Liver (tissue), 9 donors: ENCODE results near the gene AK1. TPM values are rescaled to one million over a fixed set of nuclear protein-coding genes. Genes with fewer than 3 reads are reported as not detected.
A peak's percentile ranks its signal among the peaks of the same experiment; 100 is the strongest.

Experiments used
- DNase-seq: peaks from one replicate; pipeline ENCODE4 v3.0.0-alpha.2; 2017; ENCODE audit warnings: low spot score
- H3K27ac ChIP-seq, 2 donors: one replicate each; pipeline ENCODE4 v1.7.0; 2013; ENCODE audit warnings: inconsistent platforms in 2 of 2, low read length in 2 of 2, control low read depth in 1 of 2, low read depth in 1 of 2, mild to moderate bottlenecking in 1 of 2
- H3K27me3 ChIP-seq, 4 donors: one replicate each; pipeline versions ENCODE4 v1.6.1 to v1.7.0; 2013; ENCODE audit warnings: low read length in 3 of 4, inconsistent platforms in 1 of 4, mild to moderate bottlenecking in 1 of 4, moderate library complexity in 1 of 4; ENCODE audit not compliant: control insufficient read depth in 4 of 4, insufficient read depth in 4 of 4
- H3K36me3 ChIP-seq, 4 donors: one replicate each; pipeline versions ENCODE4 v1.6.1 to v1.7.0; 2013; ENCODE audit warnings: low read length in 3 of 4, mild to moderate bottlenecking in 3 of 4, low read depth in 1 of 4, moderate library complexity in 1 of 4; ENCODE audit not compliant: control insufficient read depth in 4 of 4, insufficient read depth in 3 of 4
- H3K4me1 ChIP-seq, 4 donors: one replicate each; pipeline versions ENCODE4 v1.6.1 to v1.7.0; 2013; ENCODE audit warnings: low read length in 3 of 4, mild to moderate bottlenecking in 3 of 4, moderate library complexity in 1 of 4; ENCODE audit not compliant: control insufficient read depth in 4 of 4, insufficient read depth in 4 of 4
- H3K4me3 ChIP-seq, 3 donors: one replicate each; pipeline versions ENCODE4 v1.6.1 to v1.7.0; 2013; ENCODE audit warnings: low read length in 3 of 3, control low read depth in 1 of 3, low read depth in 1 of 3, mild to moderate bottlenecking in 1 of 3
- H3K9ac ChIP-seq, 2 donors: one replicate each; pipeline ENCODE4 v1.7.0; 2013; ENCODE audit warnings: low read length in 2 of 2, mild to moderate bottlenecking in 2 of 2, moderate library complexity in 2 of 2, control low read depth in 1 of 2, low read depth in 1 of 2
- H3K9me3 ChIP-seq, 4 donors: one replicate each; pipeline versions ENCODE4 v1.6.1 to v1.7.0; 2013; ENCODE audit warnings: low read length in 3 of 4; ENCODE audit not compliant: control insufficient read depth in 4 of 4
- ATF3 ChIP-seq: IDR thresholded peaks from 2 replicates; pipeline ENCODE4 v1.6.1; 2016; ENCODE audit warnings: antibody characterized with exemption
- EGR1 ChIP-seq, 2 donors: IDR thresholded peaks; 2 replicates each; pipeline ENCODE4 v1.6.1; 2016 to 2018; ENCODE audit warnings: antibody characterized with exemption in 2 of 2, low read depth in 2 of 2
- FOXA1 ChIP-seq: IDR thresholded peaks from 2 replicates; pipeline ENCODE4 v1.6.1; 2016; ENCODE audit warnings: antibody characterized with exemption
- FOXA2 ChIP-seq: IDR thresholded peaks from 2 replicates; pipeline ENCODE4 v1.6.1; 2016; ENCODE audit warnings: antibody characterized with exemption
- GABPA ChIP-seq, 2 donors: IDR thresholded peaks in 1 of 2; conservative IDR thresholded peaks in 1 of 2; 2 replicates each; pipeline ENCODE4 v1.6.1; 2016; ENCODE audit warnings: antibody characterized with exemption in 2 of 2, mild to moderate bottlenecking in 1 of 2, moderate library complexity in 1 of 2
- HNF4A ChIP-seq, 2 donors: conservative IDR thresholded peaks; 2 replicates each; pipeline ENCODE4 v1.6.1; 2016; ENCODE audit warnings: antibody characterized with exemption in 2 of 2, mild to moderate bottlenecking in 2 of 2
- HNF4G ChIP-seq: IDR thresholded peaks from 2 replicates; pipeline ENCODE4 v1.6.1; 2016; ENCODE audit warnings: antibody characterized with exemption
- JUND ChIP-seq, 2 donors: IDR thresholded peaks; 2 replicates each; pipeline ENCODE4 v1.6.1; 2016; ENCODE audit warnings: antibody characterized with exemption in 2 of 2
- NR2F2 ChIP-seq: IDR thresholded peaks from 2 replicates; pipeline ENCODE4 v1.6.1; 2016; ENCODE audit warnings: antibody characterized with exemption
- RAD21 ChIP-seq, 2 donors: IDR thresholded peaks; 2 replicates each; pipeline ENCODE4 v1.6.1; 2016; ENCODE audit warnings: antibody characterized with exemption in 2 of 2, mild to moderate bottlenecking in 2 of 2
- RXRA ChIP-seq, 2 donors: IDR thresholded peaks; 2 replicates each; pipeline ENCODE4 v1.6.1; 2017 to 2018; ENCODE audit warnings: antibody characterized with exemption in 2 of 2, mild to moderate bottlenecking in 1 of 2
- SP1 ChIP-seq: IDR thresholded peaks from 2 replicates; pipeline ENCODE4 v1.6.1; 2018; ENCODE audit warnings: antibody characterized with exemption, mild to moderate bottlenecking
- TAF1 ChIP-seq: conservative IDR thresholded peaks from 2 replicates; pipeline ENCODE4 v1.6.1; 2016; ENCODE audit warnings: antibody characterized with exemption, mild to moderate bottlenecking
- YY1 ChIP-seq: IDR thresholded peaks from 2 replicates; pipeline ENCODE4 v1.6.1; 2016; ENCODE audit warnings: antibody characterized with exemption, mild to moderate bottlenecking
- WGBS: extraction: QIAGEN DNeasy Blood & Tissue Kit; methylation state at CpG from one replicate; pipeline ENCODE4 v1.1.7; 2013; 5-methylcytosine and 5-hydroxymethylcytosine counted together
- polyA plus RNA-seq, 2 donors: library from polyadenylated mRNA; stranded (reverse) in 1 of 2; unstranded in 1 of 2; fragments of 200-250 nt in 1 of 2; fragments of >200 nt in 1 of 2; fragmentation: Nextera tagmentation in 1 of 2; extraction: Ambion mirVana in 1 of 2; gene quantifications; one replicate each; pipeline versions ENCODE4 v1.2.1 to v1.2.3, GENCODE V29; 2013 to 2015
- total RNA-seq, 2 donors: library from RNA; depleted of rRNA; stranded (reverse); fragments of >200 nt; gene quantifications; one replicate each; pipeline ENCODE4 v1.2.3, GENCODE V29; 2014
- TF ChIP-seq, protein P1 (sequence below): IDR thresholded peaks from 2 replicates; pipeline ENCODE4 v1.6.1; 2016; ENCODE audit warnings: antibody characterized with exemption
- TF ChIP-seq, protein P2 (sequence below): IDR thresholded peaks from 2 replicates; pipeline ENCODE4 v1.6.1; 2016; ENCODE audit warnings: antibody characterized with exemption
- TF ChIP-seq, protein P3 (sequence below): IDR thresholded peaks from 2 replicates; pipeline ENCODE4 v1.6.1; 2016; ENCODE audit warnings: antibody characterized with exemption, mild to moderate bottlenecking
- donor health status: healthy.
- donor health status: healthy.
- donor health status: healthy.
- donor health status: healthy.
- donor health status: healthy.

AK1 gene
- total and polyA plus RNA-seq, 4 donors, result 10.6 to 78.3 (median 29.6) TPM

- Histone ChIP-seq H3K9me3 (peaks cover 0 to 10% (median 1%) of the 10 kb centered on the region in 4 donors), H3K36me3 (no peaks in the 10 kb centered on the region), H3K27me3 (no peaks in the 10 kb centered on the region), H3K4me3 (no peak overlapping the region), H3K9ac (no peak overlapping the region), H3K27ac (peak overlapping the region in 1 of 2 donors; percentile 32), H3K4me1 (peaks cover 0 to 2% (median 0%) of the 10 kb centered on the region in 4 donors)
- 76% methylated on average over 12 of the region's 12 CpGs for WGBS
- TF ChIP-seq, protein P1, sequence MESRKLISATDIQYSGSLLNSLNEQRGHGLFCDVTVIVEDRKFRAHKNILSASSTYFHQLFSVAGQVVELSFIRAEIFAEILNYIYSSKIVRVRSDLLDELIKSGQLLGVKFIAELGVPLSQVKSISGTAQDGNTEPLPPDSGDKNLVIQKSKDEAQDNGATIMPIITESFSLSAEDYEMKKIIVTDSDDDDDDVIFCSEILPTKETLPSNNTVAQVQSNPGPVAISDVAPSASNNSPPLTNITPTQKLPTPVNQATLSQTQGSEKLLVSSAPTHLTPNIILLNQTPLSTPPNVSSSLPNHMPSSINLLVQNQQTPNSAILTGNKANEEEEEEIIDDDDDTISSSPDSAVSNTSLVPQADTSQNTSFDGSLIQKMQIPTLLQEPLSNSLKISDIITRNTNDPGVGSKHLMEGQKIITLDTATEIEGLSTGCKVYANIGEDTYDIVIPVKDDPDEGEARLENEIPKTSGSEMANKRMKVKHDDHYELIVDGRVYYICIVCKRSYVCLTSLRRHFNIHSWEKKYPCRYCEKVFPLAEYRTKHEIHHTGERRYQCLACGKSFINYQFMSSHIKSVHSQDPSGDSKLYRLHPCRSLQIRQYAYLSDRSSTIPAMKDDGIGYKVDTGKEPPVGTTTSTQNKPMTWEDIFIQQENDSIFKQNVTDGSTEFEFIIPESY, result no peak
- no peak for TF ChIP-seq FOXA2
- TF ChIP-seq TAF1, result no peak
- TF ChIP-seq JUND (IDR thresholded peaks at IDR 0.05), result no peak
- TF ChIP-seq RXRA (IDR thresholded peaks at IDR 0.05), result no peak
- TF ChIP-seq SP1, result no peak
- no peak for TF ChIP-seq HNF4G
- TF ChIP-seq, protein P2, sequence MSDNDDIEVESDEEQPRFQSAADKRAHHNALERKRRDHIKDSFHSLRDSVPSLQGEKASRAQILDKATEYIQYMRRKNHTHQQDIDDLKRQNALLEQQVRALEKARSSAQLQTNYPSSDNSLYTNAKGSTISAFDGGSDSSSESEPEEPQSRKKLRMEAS, result no peak
- no peak for TF ChIP-seq HNF4A (conservative IDR thresholded peaks at IDR 0.05)
- TF ChIP-seq FOXA1, result no peak
- TF ChIP-seq RAD21 (IDR thresholded peaks at IDR 0.05), result no peak
- no peak for TF ChIP-seq YY1
- TF ChIP-seq GABPA (IDR thresholded peaks at IDR 0.05 in 1 of 2, conservative IDR thresholded peaks at IDR 0.05 in 1 of 2), result no peak
- TF ChIP-seq, protein P3, sequence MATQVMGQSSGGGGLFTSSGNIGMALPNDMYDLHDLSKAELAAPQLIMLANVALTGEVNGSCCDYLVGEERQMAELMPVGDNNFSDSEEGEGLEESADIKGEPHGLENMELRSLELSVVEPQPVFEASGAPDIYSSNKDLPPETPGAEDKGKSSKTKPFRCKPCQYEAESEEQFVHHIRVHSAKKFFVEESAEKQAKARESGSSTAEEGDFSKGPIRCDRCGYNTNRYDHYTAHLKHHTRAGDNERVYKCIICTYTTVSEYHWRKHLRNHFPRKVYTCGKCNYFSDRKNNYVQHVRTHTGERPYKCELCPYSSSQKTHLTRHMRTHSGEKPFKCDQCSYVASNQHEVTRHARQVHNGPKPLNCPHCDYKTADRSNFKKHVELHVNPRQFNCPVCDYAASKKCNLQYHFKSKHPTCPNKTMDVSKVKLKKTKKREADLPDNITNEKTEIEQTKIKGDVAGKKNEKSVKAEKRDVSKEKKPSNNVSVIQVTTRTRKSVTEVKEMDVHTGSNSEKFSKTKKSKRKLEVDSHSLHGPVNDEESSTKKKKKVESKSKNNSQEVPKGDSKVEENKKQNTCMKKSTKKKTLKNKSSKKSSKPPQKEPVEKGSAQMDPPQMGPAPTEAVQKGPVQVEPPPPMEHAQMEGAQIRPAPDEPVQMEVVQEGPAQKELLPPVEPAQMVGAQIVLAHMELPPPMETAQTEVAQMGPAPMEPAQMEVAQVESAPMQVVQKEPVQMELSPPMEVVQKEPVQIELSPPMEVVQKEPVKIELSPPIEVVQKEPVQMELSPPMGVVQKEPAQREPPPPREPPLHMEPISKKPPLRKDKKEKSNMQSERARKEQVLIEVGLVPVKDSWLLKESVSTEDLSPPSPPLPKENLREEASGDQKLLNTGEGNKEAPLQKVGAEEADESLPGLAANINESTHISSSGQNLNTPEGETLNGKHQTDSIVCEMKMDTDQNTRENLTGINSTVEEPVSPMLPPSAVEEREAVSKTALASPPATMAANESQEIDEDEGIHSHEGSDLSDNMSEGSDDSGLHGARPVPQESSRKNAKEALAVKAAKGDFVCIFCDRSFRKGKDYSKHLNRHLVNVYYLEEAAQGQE, result no peak
- no peak for TF ChIP-seq NR2F2
- no peak for TF ChIP-seq EGR1 (IDR thresholded peaks at IDR 0.05; ENCODE audit: low read depth in 2 of 2)
- no peak for TF ChIP-seq ATF3
- no peak for DNase-seq
Measured at GRCh38 chr9:127847833-127848755, 29.4 kb downstream of the AK1 start.

GRCh38 chr9:127847178-127847510 lies 30.3 kb downstream of the AK1 start:
- Histone ChIP-seq H3K4me1 (peaks cover 0 to 2% (median 0%) of the 10 kb centered on the region in 4 donors), H3K9me3 (peaks cover 0 to 10% (median 1%) of the 10 kb centered on the region in 4 donors), H3K27me3 (no peaks in the 10 kb centered on the region), H3K9ac (no peak overlapping the region), H3K4me3 (no peak overlapping the region), H3K27ac (peak overlapping the region; percentile 2 to 57), H3K36me3 (no peaks in the 10 kb centered on the region)
- peak; percentile 76 for TF ChIP-seq NR2F2
- no peak for TF ChIP-seq FOXA2
- TF ChIP-seq RXRA (IDR thresholded peaks at IDR 0.05), result peak; percentile 1 to 45
- WGBS, result 70% methylated on average over 6 of the region's 6 CpGs
- no peak for DNase-seq
